Activated naive CD4-positive, alpha-beta T cell treated with anti-CD3 and anti-CD28 coated beads, Interleukin-2, amount 50 U/mL, for 24 hours (primary cell): ENCODE results near the gene NHSL2.
"Not testable (repeated sequence)": the region's sequence is repeated elsewhere in the genome, so short reads cannot be mapped to it uniquely, and the experiment has no call there.

Experiments used
- H3K27ac Mint-ChIP-seq: one replicate; pipeline ENCODE4 v1.8.0; 2021; ENCODE audit warnings: mild to moderate bottlenecking, mixed read lengths
- H3K27me3 Mint-ChIP-seq: one replicate; pipeline ENCODE4 v1.8.0; 2021; ENCODE audit warnings: mixed read lengths
- H3K36me3 Mint-ChIP-seq: one replicate; pipeline ENCODE4 v1.8.0; 2021; ENCODE audit warnings: mixed read lengths
- H3K4me1 Mint-ChIP-seq: one replicate; pipeline ENCODE4 v1.8.0; 2021; ENCODE audit warnings: mixed read lengths
- H3K4me3 Mint-ChIP-seq: one replicate; pipeline ENCODE4 v1.8.0; 2021; ENCODE audit warnings: mild to moderate bottlenecking, mixed read lengths
- H3K9me3 Mint-ChIP-seq: one replicate; pipeline ENCODE4 v1.8.0; 2021; ENCODE audit warnings: mixed read lengths

NHSL2 gene

DNA sequence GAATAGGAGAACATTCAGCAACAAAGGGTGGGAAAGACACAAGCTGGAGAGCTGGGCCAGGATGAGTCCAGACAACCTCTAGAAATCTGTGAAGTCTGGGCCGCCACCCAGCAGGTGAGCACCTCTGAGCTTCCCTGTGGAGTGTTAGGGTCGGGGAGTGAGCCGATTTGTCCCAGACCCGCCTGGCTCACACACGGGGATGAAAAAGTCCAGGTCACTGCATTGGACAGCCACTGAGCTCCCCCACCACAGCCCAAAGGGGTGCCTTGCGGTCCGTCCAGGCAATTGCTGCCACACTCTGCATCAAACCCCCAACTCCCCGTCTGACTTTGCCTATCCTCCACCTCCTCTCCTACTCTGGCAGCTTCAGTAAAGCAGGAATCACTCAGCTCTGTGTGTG lies 38.7 kb downstream of the NHSL2 start:
- H3K27me3 Mint-ChIP-seq: no peaks in the 10 kb centered on the region
- H3K36me3 Mint-ChIP-seq: no peaks in the 10 kb centered on the region
- no peaks in the 10 kb centered on the region for H3K4me1 Mint-ChIP-seq
- H3K27ac Mint-ChIP-seq: no peak overlapping the region
- no peak overlapping the region for H3K4me3 Mint-ChIP-seq
- H3K9me3 Mint-ChIP-seq: no peaks in the 10 kb centered on the region

DNA sequence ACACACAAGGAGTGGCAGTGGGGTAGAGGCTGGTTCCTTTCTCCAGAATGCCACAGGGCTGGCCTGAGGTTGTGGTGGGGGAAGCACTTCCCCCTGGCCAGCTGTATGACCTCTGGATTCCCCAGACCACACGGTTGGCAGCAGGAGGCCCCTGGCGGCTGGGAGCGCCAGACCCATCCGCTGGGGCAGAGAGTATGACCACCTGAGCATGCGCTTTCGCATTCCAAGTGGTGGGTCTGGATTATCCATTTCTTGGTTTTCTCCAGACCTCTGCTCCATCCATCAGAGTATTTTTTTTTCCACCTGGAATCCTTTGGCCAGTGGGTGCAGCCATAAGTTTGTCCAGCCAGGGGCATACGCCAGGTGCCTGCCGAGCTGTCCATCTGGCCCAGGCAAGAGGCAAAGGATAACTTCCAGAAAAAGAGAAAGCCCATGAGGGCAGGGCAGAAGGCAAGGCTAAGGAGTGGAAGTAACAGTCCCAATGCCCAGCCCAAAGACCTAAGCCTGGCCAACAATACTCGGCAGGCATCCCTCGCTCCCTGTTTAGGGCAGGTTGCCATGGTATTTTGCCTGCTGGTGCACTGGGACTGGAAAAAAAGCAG lies 39.3 kb downstream of the NHSL2 start:
- Mint-ChIP-seq H3K27ac (no peak overlapping the region), H3K9me3 (no peaks in the 10 kb centered on the region), H3K4me1 (no peaks in the 10 kb centered on the region), H3K36me3 (no peaks in the 10 kb centered on the region), H3K27me3 (no peaks in the 10 kb centered on the region), H3K4me3 (no peak overlapping the region)

DNA sequence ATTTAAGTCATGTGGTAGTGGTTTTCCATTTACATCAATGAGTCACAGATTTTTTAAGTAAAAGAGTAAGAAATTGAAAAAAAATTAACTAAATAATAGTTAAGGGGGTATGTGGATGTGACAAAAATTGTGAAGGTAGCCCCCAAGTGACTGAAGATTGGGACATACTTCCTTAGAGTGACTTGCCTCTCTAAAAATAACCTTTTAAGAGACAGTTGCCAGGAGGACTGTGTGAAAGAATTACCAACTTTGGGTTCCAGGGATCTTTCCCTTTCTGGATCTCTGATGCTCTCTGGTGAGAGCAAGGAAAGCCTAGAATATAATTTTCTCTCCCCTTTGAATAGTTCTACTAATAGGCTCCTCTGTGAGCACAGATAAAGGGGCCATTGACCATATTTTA lies 42.7 kb downstream of the NHSL2 start:
- no peaks in the 10 kb centered on the region for H3K9me3 Mint-ChIP-seq
- no peaks in the 10 kb centered on the region for H3K4me1 Mint-ChIP-seq
- H3K36me3 Mint-ChIP-seq: no peaks in the 10 kb centered on the region
- H3K27me3 Mint-ChIP-seq: no peaks in the 10 kb centered on the region
- H3K27ac Mint-ChIP-seq: no peak overlapping the region
- no peak overlapping the region for H3K4me3 Mint-ChIP-seq

DNA sequence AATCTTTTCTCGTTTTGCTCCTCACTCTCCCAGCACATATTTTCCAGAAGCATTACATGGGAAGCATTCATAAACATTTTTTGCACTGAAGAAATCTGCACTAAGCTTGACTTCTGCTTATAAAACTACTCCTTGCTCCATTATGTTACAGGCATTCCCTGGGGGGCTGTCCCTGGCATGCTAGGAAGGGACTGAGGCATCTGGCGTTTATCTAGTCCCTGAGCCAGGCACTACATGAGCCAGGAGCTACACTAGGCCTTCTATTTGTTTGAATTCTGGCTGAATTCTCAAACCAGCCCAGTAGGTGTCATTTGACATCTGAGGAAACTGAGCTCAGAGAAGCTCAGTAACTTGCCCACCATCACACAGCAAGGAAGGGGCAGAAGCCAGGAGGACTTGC lies 43.3 kb downstream of the NHSL2 start:
- Mint-ChIP-seq H3K27ac (no peak overlapping the region), H3K9me3 (no peaks in the 10 kb centered on the region), H3K4me1 (no peaks in the 10 kb centered on the region), H3K4me3 (no peak overlapping the region), H3K27me3 (no peaks in the 10 kb centered on the region), H3K36me3 (no peaks in the 10 kb centered on the region)

DNA sequence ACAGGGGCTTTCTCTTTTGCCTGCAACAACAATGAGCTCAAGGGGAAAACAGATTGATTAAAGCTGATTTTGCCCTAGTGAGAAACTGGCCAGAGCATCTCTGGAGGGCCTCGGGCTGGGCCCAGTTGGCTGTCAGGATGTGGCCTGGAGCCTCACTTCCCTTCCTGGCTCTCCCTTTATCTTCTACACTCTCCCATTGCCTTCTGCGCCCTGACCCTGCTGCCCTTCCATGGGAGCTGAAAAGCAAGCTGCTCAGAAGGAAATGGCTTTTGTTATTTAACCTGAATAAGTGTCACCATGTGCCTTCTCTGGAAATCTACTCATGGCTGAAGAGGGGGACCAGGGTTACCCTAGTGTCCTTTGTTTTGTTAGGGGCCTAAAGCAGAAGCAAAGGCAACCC lies 43.8 kb downstream of the NHSL2 start:
- no peaks in the 10 kb centered on the region for H3K4me1 Mint-ChIP-seq
- H3K27ac Mint-ChIP-seq: no peak overlapping the region
- no peak overlapping the region for H3K4me3 Mint-ChIP-seq
- H3K36me3 Mint-ChIP-seq: no peaks in the 10 kb centered on the region
- H3K9me3 Mint-ChIP-seq: no peaks in the 10 kb centered on the region
- no peaks in the 10 kb centered on the region for H3K27me3 Mint-ChIP-seq

DNA sequence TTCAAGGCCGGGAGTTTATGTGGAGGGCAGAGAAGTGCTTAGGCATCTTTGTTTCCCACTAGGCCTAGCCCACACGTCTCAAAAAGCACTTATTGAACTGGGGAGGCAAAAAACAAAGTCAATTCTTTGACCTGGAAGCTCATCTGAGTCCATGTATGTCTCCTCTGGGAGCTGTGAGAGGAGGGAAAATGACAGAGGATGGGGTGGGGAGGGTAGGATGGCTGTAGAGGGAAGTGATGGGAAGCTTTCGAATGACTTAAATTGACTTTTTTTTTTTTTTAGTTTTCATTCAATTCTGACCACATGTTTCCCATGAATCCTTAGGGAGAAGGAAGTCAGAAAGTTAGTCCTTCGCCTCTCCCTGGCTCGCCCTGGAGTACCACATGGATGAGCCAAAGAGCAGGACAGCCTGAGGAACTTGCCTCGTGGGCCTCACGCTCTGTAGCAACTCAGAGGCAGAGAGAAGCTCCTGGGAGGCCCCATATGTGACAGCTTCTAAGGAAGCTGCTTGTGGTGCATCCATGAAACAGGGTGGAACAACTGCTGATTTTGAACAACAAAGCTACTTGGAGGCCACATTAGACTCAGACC lies 45.0 kb downstream of the NHSL2 start:
- no peaks in the 10 kb centered on the region for H3K36me3 Mint-ChIP-seq
- H3K4me1 Mint-ChIP-seq: no peaks in the 10 kb centered on the region

DNA sequence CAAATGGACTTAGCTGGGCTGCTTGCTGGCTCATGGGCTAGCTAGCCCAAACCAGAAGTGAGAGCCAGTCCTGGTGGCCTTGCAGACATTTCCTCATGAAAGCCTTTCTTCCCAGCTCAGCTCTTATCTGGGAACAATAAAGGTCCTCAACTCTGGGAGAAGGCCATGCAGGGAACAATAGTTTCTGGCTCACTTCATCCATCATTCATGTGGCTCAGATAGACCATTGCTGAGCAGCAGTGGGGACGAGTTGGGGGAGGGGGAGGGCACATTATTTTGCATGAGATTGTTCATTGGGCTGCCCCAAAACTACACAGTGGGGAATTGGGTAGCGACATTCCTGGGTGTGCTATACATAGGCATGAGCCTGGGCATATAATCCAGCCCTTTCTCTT lies 47.6 kb downstream of the NHSL2 start:
- H3K4me3 Mint-ChIP-seq: no peak overlapping the region
- no peak overlapping the region for H3K27ac Mint-ChIP-seq
- H3K9me3 Mint-ChIP-seq: no peaks in the 10 kb centered on the region
- H3K36me3 Mint-ChIP-seq: no peaks in the 10 kb centered on the region
- no peaks in the 10 kb centered on the region for H3K4me1 Mint-ChIP-seq
- no peaks in the 10 kb centered on the region for H3K27me3 Mint-ChIP-seq

More for the DNA sequence above, 45.0 kb downstream of the NHSL2 start:
- Mint-ChIP-seq H3K27ac (no peak overlapping the region), H3K4me3 (no peak overlapping the region), H3K27me3 (no peaks in the 10 kb centered on the region), H3K9me3 (no peaks in the 10 kb centered on the region)

DNA sequence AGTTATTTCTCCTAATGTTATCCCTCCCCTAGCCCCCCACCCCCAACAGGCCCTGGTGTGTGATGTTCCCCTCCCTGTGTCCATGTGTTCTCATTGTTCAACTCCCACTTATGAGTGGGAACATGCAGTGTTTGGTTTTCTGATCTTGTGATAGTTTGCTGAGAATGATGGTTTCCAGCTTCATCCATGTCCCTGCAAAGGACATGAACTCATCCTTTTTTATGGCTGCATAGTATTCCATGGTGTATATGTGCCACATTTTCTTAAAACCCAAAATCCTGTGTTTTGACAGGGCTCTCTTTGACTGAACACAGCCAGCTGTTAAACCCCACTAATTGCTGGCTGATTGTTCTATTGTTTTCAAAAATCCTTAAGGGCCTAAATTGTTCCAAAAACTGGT lies 53.5 kb downstream of the NHSL2 start:
- H3K27me3 Mint-ChIP-seq, H3K36me3 Mint-ChIP-seq, H3K4me3 Mint-ChIP-seq, H3K4me1 Mint-ChIP-seq, H3K27ac Mint-ChIP-seq, H3K9me3 Mint-ChIP-seq: not testable (repeated sequence)

DNA sequence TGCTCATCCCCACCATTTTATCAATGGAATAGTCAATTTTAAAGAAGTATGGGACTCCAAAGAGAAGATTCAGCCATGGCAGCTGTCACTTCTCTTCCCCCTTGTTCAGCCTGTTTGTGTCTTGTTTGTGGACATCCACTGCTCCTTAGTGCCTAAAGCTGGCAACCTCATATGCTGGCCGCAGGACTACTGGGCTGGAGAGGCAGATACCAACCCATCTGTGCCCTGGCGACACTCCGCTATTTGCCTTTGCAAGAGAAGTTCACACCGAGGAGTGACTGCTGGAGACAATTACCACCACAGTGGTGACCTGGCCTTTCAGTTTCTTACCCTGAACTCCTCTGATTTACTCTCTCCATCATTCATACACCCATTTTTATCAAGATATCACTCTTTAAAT lies 64.3 kb downstream of the NHSL2 start:
- Mint-ChIP-seq H3K4me3 (no peak overlapping the region), H3K27ac (no peak overlapping the region), H3K27me3 (peaks cover 5% of the 10 kb centered on the region), H3K4me1 (no peaks in the 10 kb centered on the region), H3K36me3 (no peaks in the 10 kb centered on the region), H3K9me3 (no peaks in the 10 kb centered on the region)

DNA sequence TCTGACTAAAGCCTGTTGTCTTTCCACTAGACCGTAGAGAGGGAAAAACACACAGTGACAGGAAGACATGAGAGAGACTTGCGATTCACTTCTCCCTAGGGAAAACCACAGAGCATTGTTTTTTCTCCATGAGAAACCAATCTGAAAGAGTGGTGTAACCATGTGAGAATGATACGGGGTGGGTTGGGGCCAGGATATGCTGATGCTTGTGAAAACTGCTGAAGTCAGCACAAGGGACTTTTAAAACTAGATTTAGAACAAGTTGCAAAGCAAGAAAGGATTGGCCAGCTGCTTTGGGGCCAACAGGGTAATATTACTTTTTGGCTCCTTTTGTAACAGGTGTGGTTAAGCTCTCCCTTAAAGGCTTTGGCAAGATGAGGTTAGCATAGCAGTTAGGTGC lies 66.1 kb downstream of the NHSL2 start:
- Mint-ChIP-seq H3K4me1 (no peaks in the 10 kb centered on the region), H3K36me3 (no peaks in the 10 kb centered on the region), H3K27me3 (peaks cover 6% of the 10 kb centered on the region), H3K27ac (no peak overlapping the region), H3K9me3 (no peaks in the 10 kb centered on the region), H3K4me3 (no peak overlapping the region)

DNA sequence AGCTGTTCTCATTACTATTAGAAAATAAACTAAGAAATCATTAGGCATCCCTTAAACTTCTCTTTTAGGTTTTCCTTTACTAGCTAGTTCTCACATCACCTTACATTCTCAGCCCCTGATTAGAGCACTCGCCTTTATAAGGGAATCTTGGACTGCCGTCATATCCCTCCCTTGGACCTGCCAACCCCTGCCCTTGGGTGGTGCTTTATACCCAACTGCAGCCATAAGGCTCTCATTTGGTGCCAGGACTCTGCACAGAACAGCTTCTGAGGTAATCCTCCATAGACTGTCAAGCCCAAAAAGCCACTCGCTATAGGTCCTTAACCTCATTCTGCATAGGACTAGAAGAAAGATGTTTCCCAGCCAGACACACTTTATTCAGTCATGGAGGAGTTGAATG lies 67.5 kb downstream of the NHSL2 start:
- no peaks in the 10 kb centered on the region for H3K36me3 Mint-ChIP-seq
- no peak overlapping the region for H3K27ac Mint-ChIP-seq
- H3K27me3 Mint-ChIP-seq: peaks cover 3% of the 10 kb centered on the region

DNA sequence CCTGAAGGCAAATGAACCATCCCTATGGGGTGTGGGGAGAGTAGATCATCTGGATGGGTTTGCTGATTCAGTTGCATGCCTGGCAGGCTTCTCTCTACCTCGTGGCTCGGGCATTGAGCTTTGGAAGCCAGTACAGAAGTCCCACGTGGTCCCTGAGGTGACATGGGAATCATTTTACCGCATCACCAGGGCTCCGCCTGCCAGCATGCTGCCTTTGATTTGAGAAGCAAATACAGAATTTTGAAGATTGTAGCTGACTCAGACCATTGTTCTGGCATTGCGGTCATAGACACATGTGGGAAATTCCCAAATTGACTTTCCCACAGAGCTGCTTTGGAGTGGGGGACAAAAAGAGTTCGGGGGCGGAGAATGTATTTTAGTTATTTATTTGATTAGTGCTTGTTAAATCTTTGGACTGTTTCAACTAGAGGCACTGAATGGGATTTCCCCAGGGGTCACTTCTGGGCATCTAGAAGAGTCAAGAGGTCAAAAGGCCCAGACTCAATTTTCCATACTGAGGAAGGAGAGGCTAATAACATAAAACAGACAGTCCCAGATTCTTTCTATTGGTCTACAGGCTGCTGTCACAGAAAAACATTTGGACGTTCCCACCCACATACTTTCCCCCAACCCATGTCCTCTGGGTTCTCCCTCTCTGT lies 79.3 kb downstream of the NHSL2 start:
- Mint-ChIP-seq H3K27me3 (peaks cover 2% of the 10 kb centered on the region), H3K4me3 (no peak overlapping the region), H3K4me1 (peaks cover 13% of the 10 kb centered on the region), H3K36me3 (no peaks in the 10 kb centered on the region), H3K9me3 (no peaks in the 10 kb centered on the region), H3K27ac (no peak overlapping the region)

More for the DNA sequence above, 67.5 kb downstream of the NHSL2 start:
- H3K4me1 Mint-ChIP-seq: no peaks in the 10 kb centered on the region
- H3K4me3 Mint-ChIP-seq: no peak overlapping the region
- H3K9me3 Mint-ChIP-seq: no peaks in the 10 kb centered on the region

DNA sequence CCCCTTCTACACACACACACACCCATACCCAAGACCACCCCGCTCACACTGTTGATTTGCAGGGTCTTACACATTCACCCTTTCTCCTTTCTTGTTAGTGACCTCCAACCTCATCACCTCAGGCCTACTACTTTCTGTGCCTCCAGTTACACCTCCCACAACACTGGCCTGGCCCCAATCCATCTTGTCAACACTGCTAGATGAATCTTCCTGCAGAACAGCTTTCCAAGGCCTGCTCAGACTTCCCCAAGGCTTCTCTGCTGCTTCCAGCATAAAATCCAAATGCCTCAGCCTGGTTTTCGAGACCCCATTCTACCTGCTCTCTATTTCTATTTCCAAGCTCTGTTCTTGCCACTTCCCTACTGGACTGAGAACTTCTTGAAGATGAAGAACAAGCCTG lies 79.9 kb downstream of the NHSL2 start:
- Mint-ChIP-seq H3K27me3 (peaks cover 2% of the 10 kb centered on the region), H3K4me3 (no peak overlapping the region), H3K27ac (no peak overlapping the region)

DNA sequence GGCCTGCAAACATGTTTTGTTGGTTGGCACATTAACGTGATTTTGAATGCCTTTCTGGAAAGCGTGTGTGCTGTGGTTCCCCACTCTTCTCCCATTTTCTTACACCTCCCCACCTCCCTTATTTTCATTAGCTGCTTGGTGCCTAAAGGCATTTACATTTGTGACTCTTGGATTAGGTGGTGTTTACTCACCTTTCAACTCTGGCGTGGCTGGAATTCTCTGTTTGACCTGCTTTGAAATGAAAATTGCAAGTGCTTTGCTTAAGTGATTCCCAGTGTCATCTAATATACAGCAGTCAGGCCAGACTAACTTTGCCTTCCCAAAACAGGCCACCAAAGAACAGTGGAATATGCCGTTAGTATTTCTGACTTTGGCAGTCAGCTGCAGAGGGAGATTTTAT lies 80.5 kb downstream of the NHSL2 start:
- Mint-ChIP-seq H3K9me3 (no peaks in the 10 kb centered on the region), H3K4me3 (no peak overlapping the region), H3K36me3 (no peaks in the 10 kb centered on the region), H3K4me1 (peaks cover 13% of the 10 kb centered on the region), H3K27ac (no peak overlapping the region), H3K27me3 (peaks cover 2% of the 10 kb centered on the region)

More for the DNA sequence above, 79.9 kb downstream of the NHSL2 start:
- Mint-ChIP-seq H3K36me3 (no peaks in the 10 kb centered on the region), H3K9me3 (no peaks in the 10 kb centered on the region), H3K4me1 (peaks cover 13% of the 10 kb centered on the region)

DNA sequence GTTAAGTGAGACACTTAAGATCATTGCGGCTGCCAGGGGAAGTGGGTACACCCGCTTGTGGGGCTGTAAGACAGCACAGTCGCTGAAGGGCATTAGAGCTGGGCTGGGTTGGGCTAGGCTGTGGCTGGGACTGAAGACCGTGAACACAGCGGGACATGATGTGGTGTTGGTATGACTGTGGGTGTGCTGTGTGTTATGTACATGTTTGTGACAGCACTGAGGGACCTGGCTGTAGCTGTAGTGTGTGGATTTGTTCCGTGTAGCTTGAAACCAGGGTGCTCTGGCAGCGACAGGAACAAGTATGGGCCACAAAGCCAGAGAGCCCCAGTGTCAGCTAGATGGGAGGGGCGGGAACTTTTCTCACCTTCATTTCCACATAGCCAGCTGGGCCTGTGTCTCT lies 82.1 kb downstream of the NHSL2 start:
- no peak overlapping the region for H3K4me3 Mint-ChIP-seq
- H3K27me3 Mint-ChIP-seq: peaks cover 2% of the 10 kb centered on the region
- peaks cover 13% of the 10 kb centered on the region for H3K4me1 Mint-ChIP-seq
- H3K27ac Mint-ChIP-seq: no peak overlapping the region
- H3K36me3 Mint-ChIP-seq: no peaks in the 10 kb centered on the region
- H3K9me3 Mint-ChIP-seq: no peaks in the 10 kb centered on the region

DNA sequence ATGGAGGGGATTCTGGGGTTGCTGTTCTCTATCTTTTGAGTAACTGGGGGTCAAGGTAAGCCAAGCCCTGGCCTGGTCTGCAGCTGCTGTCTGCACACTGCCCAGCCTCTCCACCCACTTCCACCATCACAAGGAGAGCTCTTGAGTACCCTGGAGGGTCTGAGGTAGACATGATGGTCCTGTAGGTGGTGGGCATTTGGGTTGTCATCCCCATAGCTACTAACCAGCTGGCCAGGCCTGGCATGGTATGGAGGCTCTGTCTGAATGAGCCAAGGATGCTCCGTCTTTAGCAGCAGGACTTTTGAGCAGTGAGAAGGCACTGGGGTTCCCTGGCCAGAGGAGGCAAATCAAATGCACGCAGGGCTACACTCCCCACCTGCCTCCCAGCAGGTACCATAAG lies 82.7 kb downstream of the NHSL2 start:
- no peaks in the 10 kb centered on the region for H3K9me3 Mint-ChIP-seq
- H3K4me3 Mint-ChIP-seq: no peak overlapping the region
- peaks cover 13% of the 10 kb centered on the region for H3K4me1 Mint-ChIP-seq
- no peaks in the 10 kb centered on the region for H3K27me3 Mint-ChIP-seq
- no peaks in the 10 kb centered on the region for H3K36me3 Mint-ChIP-seq
- H3K27ac Mint-ChIP-seq: no peak overlapping the region

DNA sequence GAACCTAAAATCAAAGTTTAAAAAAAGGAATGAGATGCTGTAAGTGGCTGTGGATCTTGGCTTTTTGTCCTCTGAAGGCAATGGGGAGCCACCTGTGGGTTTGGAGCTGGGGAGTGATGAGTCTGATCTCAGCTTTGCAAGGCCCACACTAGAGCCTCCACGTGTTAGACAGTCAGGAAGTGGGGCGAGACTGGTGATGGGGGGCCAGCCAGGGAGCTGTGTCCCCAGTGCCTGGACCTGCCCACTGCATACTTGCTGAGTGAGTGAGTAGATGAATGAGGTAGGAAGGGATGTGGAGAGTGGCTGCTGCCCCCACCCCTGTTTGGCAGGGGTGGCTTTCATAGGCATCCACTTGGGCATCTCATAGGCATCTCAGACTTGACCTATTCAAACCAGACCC lies 84.0 kb downstream of the NHSL2 start:
- Mint-ChIP-seq H3K27ac (no peak overlapping the region), H3K4me1 (peaks cover 13% of the 10 kb centered on the region), H3K36me3 (no peaks in the 10 kb centered on the region), H3K9me3 (no peaks in the 10 kb centered on the region), H3K4me3 (no peak overlapping the region), H3K27me3 (no peaks in the 10 kb centered on the region)
